Neural progenitor cell (in vitro differentiated cells): Measurements from ENCODE around the gene SF3B2.

Experiments
- EZH2 ChIP-seq: fragments of 200-600 bp; sonication (generic); IDR thresholded peaks from 2 replicates; pipeline ENCODE4 v1.6.1; 2017; ENCODE audit warnings: antibody characterized with exemption, mild to moderate bottlenecking, moderate library complexity
- EZH2phosphoT487 ChIP-seq: fragments of 200-600 bp; sonication (generic); IDR thresholded peaks from 2 replicates; pipeline ENCODE4 v1.6.1; 2017; ENCODE audit warnings: antibody characterized with exemption
- TF ChIP-seq, protein P1 (sequence below): fragments of 200-600 bp; sonication (generic); IDR thresholded peaks from 2 replicates; pipeline ENCODE4 v1.5.1; 2017; ENCODE audit warnings: antibody characterized with exemption, mild to moderate bottlenecking

DNA sequence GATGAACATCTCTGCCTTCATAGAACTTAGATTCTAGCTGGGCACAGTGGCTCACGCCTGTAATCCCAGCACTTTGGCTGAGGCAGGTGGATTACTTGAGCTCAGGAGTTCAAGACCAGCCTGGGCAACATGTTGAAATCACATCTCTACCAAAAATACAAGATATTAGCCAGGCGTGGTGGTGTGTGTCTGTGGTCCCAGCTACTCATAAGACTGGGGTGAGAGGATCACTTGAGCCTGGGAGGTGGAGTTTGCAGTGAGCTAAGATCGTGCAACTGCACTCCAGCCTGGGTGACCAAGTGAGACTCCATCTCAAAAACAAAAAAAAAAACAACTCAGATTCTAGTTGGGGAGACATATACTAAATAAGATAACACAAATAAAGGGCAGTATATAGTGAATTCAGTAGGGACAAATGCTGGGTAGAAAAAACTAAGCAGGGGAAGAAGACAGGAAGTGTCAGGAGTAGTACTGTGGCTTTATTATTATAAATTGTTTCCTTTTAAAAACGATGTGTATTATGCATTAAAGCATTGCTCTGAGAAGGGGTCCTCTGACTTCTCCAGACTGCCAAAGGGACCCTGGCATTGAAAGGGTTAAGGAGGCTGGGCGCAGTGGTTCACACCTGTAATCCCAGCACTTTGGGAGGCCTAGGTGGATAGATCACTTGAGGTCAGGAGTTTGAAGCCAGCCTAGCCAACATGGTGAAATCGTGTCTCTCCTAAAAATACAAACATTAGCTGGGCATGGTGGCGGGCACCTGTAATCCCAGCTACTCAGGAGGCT lies 64.6 kb downstream of the SF3B2 start:
- TF ChIP-seq, protein P1, sequence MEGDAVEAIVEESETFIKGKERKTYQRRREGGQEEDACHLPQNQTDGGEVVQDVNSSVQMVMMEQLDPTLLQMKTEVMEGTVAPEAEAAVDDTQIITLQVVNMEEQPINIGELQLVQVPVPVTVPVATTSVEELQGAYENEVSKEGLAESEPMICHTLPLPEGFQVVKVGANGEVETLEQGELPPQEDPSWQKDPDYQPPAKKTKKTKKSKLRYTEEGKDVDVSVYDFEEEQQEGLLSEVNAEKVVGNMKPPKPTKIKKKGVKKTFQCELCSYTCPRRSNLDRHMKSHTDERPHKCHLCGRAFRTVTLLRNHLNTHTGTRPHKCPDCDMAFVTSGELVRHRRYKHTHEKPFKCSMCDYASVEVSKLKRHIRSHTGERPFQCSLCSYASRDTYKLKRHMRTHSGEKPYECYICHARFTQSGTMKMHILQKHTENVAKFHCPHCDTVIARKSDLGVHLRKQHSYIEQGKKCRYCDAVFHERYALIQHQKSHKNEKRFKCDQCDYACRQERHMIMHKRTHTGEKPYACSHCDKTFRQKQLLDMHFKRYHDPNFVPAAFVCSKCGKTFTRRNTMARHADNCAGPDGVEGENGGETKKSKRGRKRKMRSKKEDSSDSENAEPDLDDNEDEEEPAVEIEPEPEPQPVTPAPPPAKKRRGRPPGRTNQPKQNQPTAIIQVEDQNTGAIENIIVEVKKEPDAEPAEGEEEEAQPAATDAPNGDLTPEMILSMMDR: no peak
- TF ChIP-seq EZH2phosphoT487 (no peak), EZH2 (no peak)
